ENCODE data around the gene B4GALT1. TPM values are rescaled to one million over a fixed set of nuclear protein-coding genes. Genes with fewer than 3 reads are reported as not detected.
A peak's percentile ranks its signal among the peaks of the same experiment; 100 is the strongest.
"Not testable (repeated sequence)": the region's sequence is repeated elsewhere in the genome, so short reads cannot be mapped to it uniquely, and the experiment has no call there.

Gene B4GALT1
- total RNA-seq, 4 donors from 2014 or later, result 40.9 to 59.6 (median 46.3) TPM

GRCh38 chr9:33161589-33162132 lies 5.5 kb downstream of the B4GALT1 start:
- peak in 1 of 2 donors; percentile 69 for DNase-seq (ENCODE audit: low spot score in 2 of 2)
- TF ChIP-seq POLR2A (IDR thresholded peaks at IDR 0.05), result no peak
- no peak for TF ChIP-seq CTCF (IDR thresholded peaks at IDR 0.05)
- intact Hi-C loops (cut with DNase I; ENCODE audit: low total_unique reads), result no loop called here
- 13 to 21% methylated on average over 1 of the region's 1 CpG for WGBS, 2 donors
- H3K4me3 ChIP-seq (ENCODE audit: low read depth, poor library complexity, severe bottlenecking), result no peak overlapping the region

- no peak for TF ChIP-seq POLR2A (IDR thresholded peaks at IDR 0.05)
- TF ChIP-seq CTCF (IDR thresholded peaks at IDR 0.05), result no peak
- H3K4me3 ChIP-seq (ENCODE audit: low read depth, poor library complexity, severe bottlenecking), result no peak overlapping the region
- 29 to 33% methylated on average over 6 of the region's 6 CpGs for WGBS, 2 donors
- peak in 1 of 2 donors; percentile 93 for DNase-seq (ENCODE audit: low spot score in 2 of 2)
- intact Hi-C loops (cut with DNase I; ENCODE audit: low total_unique reads), result no loop called here
Measured at GRCh38 chr9:33161011-33161588, 6.0 kb downstream of the B4GALT1 start.

- WGBS, 2 donors, result 74 to 76% methylated on average over 9 of the region's 9 CpGs
- peak in 1 of 2 donors; percentile 49 for DNase-seq (ENCODE audit: low spot score in 2 of 2)
- H3K4me3 ChIP-seq (ENCODE audit: low read depth, poor library complexity, severe bottlenecking); intact Hi-C loops (cut with DNase I; ENCODE audit: low total_unique reads): not testable (repeated sequence)
Measured at GRCh38 chr9:33160446-33160845, 6.7 kb downstream of the B4GALT1 start.

- no peak overlapping the region for H3K4me3 ChIP-seq (ENCODE audit: low read depth, poor library complexity, severe bottlenecking)
- TF ChIP-seq POLR2A (IDR thresholded peaks at IDR 0.05) (no peak), CTCF (IDR thresholded peaks at IDR 0.05) (no peak)
- intact Hi-C loops (cut with DNase I; ENCODE audit: low total_unique reads), result no loop called here
- DNase-seq (ENCODE audit: low spot score in 2 of 2), result peak; percentile 71 to 90
- WGBS, 2 donors, result 0% methylated on average over 1 of the region's 1 CpG
Measured at GRCh38 chr9:33159777-33160127, 7.4 kb downstream of the B4GALT1 start.

GRCh38 chr9:33158843-33159776 lies 8.0 kb downstream of the B4GALT1 start:
- 22 to 25% methylated on average over 9 of the region's 9 CpGs for WGBS, 2 donors
- H3K4me3 ChIP-seq (ENCODE audit: low read depth, poor library complexity, severe bottlenecking), result no peak overlapping the region
- intact Hi-C loops (cut with DNase I; ENCODE audit: low total_unique reads), result no loop called here
- no peak for TF ChIP-seq POLR2A (IDR thresholded peaks at IDR 0.05)
- TF ChIP-seq CTCF (IDR thresholded peaks at IDR 0.05), result no peak
- peak; percentile 75 to 95 for DNase-seq (ENCODE audit: low spot score in 2 of 2)

Data from lower leg skin (tissue), 4 donors.